BE2C (cell line): ENCODE measurements around the gene ISOC2.
A peak's percentile ranks its signal among the peaks of the same experiment; 100 is the strongest.

Source experiments
- DNase-seq: peaks from one replicate; pipeline ENCODE4 v3.0.0-alpha.2; 2020
- H3K27me3 ChIP-seq: fragments of 250-450 bp; sonication (Bioruptor Pico); 2 replicates; pipeline ENCODE4 v1.5.1; 2020; ENCODE audit warnings: mild to moderate bottlenecking
- H3K36me3 ChIP-seq: fragments of 250-450 bp; sonication (Bioruptor Pico); 2 replicates; pipeline ENCODE4 v1.5.1; 2020; ENCODE audit warnings: mild to moderate bottlenecking
- H3K4me1 ChIP-seq: fragments of 250-450 bp; sonication (Bioruptor Pico); 2 replicates; pipeline ENCODE4 v1.5.1; 2020
- H3K4me3 ChIP-seq: 2 replicates; pipeline ENCODE4 v1.5.1; 2011; ENCODE audit warnings: low read depth, low read length
- H3K9me3 ChIP-seq: fragments of 250-450 bp; sonication (Bioruptor Pico); 2 replicates; pipeline ENCODE4 v1.5.1; 2020
- TF ChIP-seq, protein P1 (sequence below): IDR thresholded peaks from 2 replicates; pipeline ENCODE4 v1.5.1; 2012; ENCODE audit warnings: mild to moderate bottlenecking, low read depth, low read length

ISOC2 gene

DNA sequence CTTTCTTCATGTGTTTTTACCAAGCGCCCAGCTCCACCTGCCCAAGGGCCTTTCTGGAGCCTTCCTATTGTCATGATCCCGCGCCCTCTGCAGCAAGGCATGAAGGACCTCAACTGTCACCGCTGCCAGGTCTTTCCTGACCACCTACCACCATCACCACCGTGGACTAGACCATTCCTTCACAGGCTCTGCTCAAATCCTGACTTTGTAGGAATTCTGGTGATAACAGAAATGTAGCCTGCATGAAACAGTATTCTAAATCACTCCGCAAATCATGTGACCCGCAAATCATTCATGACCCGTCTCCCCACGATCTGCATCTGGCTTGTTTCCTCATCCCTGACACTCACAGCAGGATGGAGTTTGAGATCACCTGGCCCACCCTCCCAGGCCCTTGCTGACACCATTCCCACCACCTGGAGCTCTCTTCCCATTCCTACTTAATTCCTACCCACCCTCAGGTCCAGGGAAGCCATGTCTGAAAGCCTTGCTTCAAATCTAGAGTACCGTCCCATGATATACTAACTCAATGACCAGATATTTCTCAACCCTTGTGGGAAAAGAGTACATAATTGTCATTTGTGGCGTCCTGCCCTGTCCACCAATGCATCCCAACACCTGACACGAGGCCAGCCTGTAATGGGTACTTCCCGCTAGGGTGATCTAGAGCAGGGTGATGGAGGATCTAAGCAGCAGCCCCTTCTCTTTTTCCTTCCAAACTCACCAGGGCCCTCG, 55.2 kb downstream of the ISOC2 start:
- Histone ChIP-seq H3K9me3 (no peaks in the 10 kb centered on the region), H3K36me3 (peaks cover 52% of the 10 kb centered on the region), H3K27me3 (no peaks in the 10 kb centered on the region), H3K4me1 (no peaks in the 10 kb centered on the region; the same call in 1 of the 2 replicates), H3K4me3 (peak overlapping the region; percentile 80)
- DNase-seq: no peak
- TF ChIP-seq, protein P1, sequence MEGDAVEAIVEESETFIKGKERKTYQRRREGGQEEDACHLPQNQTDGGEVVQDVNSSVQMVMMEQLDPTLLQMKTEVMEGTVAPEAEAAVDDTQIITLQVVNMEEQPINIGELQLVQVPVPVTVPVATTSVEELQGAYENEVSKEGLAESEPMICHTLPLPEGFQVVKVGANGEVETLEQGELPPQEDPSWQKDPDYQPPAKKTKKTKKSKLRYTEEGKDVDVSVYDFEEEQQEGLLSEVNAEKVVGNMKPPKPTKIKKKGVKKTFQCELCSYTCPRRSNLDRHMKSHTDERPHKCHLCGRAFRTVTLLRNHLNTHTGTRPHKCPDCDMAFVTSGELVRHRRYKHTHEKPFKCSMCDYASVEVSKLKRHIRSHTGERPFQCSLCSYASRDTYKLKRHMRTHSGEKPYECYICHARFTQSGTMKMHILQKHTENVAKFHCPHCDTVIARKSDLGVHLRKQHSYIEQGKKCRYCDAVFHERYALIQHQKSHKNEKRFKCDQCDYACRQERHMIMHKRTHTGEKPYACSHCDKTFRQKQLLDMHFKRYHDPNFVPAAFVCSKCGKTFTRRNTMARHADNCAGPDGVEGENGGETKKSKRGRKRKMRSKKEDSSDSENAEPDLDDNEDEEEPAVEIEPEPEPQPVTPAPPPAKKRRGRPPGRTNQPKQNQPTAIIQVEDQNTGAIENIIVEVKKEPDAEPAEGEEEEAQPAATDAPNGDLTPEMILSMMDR: no peak

DNA sequence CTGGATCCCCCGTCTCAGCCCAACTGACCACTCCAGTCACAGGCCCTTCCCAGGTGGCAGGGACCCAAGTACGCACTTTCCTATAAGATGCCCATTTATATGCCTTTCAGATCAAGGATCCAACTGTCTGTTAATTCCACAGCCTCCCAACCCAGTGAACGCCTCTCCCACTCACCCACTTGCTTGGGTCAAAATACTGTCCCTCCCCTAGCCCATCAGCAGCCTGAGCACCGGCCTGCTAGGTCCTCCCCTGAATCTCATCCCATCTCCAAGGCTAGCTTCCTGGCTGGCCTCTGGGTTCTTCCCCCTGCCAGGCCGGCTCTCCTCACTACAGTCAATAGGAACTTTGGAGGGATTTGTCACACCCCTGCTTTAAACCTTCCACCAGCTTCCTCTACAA, 55.8 kb downstream of the ISOC2 start:
- Histone ChIP-seq H3K27me3 (no peaks in the 10 kb centered on the region), H3K9me3 (no peaks in the 10 kb centered on the region), H3K4me1 (no peaks in the 10 kb centered on the region; the same call in 1 of the 2 replicates), H3K36me3 (peaks cover 58% of the 10 kb centered on the region), H3K4me3 (peak overlapping the region; percentile 80)
- no peak for DNase-seq
- TF ChIP-seq, protein P1: no peak
